A204.1 (cell line): Measurements from ENCODE around the gene ANKRD39.

Experiments
- FAIRE-seq: peaks from 2 replicates; lab custom pipeline; 2012; peaks lifted over from hg19 to GRCh38; lab: Jason Lieb, UNC

ANKRD39 gene

DNA sequence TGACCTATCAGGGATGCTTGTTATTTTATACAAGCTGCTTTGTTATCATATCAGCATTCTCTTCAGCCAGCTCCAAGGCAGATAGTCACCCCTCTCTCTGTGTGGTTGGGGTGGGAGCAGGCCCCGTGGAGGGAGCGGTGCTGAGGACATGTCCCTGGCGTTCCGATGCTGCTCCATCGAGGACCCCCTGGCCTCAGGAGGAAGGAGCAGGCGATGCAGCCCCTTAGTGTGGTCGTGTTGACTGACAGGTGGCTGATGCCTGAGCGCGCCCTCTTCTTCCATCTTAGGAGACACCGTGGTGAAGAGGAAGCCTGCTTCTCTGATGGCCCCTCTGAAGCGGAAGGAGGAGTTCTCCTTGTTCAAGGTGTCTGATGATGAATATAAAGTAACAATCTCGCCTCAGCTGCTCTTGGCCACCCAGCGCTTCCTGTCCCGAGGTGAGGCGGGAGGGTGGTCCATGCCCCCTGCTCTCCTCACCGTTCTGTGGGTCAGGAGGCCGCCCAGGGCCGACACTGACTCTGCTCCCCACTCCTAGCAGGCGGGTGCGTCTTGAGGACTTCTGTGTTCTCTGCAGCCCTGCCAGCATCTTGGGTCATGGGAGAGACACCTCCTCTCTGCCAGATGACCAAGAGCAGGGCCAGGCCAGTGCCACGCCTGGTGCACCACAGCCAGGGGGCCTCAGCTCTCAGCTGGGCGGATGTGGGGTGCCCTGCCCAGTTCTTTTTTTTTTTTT, 31.1 kb downstream of the ANKRD39 start:
- FAIRE-seq, result no peak

- FAIRE-seq, result no peak
Measured at GRCh38 chr2:96825057-96825456, 32.8 kb downstream of the ANKRD39 start.

GRCh38 chr2:96824079-96824870, 33.5 kb downstream of the ANKRD39 start:
- no peak for FAIRE-seq

DNA sequence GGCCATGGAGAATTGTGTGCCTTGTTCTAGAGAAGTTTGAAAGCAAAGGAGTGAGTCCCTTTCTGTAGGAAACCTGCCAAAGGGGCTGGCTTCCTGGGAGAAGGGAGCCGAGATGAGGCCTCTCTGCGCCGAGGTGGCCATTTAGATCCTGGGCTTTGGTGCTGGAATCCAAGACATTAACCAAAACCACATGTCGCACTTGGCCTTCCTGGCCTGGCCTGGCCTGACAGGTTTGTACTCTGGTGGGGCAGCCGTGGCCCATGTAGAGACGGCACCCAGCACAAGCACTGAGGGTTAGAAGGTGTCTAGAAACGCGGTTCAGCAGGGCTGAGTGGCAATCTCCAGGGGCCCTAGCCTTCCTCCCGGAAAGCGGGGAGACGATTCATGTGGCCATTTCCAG, 34.6 kb downstream of the ANKRD39 start:
- no peak for FAIRE-seq

DNA sequence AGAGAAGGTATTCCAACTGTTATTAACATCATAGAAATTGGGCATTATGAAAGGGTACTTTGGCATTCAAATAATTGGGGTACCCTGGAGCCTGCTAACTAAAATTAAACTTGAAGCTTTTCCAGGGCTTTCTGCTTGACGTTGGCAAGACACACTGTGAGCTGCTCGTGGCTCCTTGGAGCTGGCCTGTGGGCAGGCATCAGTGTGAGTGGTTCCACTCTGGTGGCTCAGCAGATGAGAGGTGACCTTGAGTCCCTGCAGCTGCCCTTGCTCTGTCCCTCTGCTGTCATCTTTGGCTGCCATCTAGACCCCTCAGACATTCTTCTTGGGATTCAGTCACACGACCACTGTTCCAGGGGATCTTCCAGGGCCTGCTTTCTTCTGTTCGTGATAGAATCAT, 35.0 kb downstream of the ANKRD39 start:
- FAIRE-seq, result no peak

DNA sequence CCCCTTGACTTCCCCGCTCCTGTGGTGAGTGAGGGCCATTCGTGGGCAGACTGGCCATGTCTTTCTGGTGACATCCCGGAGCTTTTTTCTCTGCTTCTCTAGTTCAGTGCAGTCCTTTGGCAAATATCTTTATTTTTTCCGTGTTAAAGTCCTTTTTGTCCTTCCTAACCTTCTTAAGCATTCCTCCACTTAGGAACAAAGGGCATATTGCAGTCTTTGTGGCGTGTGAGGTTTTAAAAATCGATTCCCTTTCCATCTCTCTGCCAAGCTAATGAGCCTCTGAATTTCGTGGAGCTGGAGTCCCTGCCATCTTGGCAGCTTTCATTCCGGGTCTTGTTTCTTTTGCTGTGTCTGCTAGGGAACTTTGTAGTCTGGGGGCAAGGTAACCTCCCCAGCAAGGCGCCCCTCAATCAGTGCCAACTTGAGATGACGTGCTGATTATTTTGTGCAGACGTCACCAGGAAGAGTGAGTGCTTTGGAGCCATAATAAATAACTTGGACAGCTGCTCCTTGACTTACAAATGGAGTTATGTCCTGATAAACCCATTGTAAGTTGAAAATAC, 36.6 kb downstream of the ANKRD39 start:
- FAIRE-seq, result no peak

GRCh38 chr2:96819876-96820511, 37.8 kb downstream of the ANKRD39 start:
- no peak for FAIRE-seq

- FAIRE-seq, result no peak
Measured at GRCh38 chr2:96819128-96819875, 38.5 kb downstream of the ANKRD39 start.

DNA sequence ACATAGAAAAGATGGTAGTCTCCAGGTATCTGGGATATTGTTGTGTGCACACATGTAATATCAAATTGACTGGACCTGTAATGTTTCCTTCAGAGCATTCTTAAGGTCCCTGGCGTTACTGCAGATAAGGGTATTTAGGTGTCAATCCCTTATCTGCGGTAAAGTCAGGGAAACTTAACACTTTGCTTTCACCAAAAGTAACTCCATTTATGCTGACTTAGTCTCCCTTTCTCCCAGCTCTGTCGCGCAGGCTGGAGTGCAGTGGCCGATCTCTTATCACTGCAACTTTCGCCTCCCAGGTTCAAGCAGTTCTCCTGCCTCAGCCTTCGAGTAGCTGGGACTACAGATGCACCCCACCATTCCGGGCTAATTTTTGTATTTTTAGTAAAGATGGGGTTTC, 39.9 kb downstream of the ANKRD39 start:
- no peak for FAIRE-seq

GRCh38 chr2:96816836-96817702, 40.7 kb downstream of the ANKRD39 start:
- no peak for FAIRE-seq

- FAIRE-seq, result no peak
Measured at GRCh38 chr2:96816127-96816835, 41.5 kb downstream of the ANKRD39 start, which contains the start of gene CNNM3. Gene CNNM3, plus strand, starts transcription at chr2:96816268. Its CDS starts 10 bp downstream, at chr2:96816278.

DNA sequence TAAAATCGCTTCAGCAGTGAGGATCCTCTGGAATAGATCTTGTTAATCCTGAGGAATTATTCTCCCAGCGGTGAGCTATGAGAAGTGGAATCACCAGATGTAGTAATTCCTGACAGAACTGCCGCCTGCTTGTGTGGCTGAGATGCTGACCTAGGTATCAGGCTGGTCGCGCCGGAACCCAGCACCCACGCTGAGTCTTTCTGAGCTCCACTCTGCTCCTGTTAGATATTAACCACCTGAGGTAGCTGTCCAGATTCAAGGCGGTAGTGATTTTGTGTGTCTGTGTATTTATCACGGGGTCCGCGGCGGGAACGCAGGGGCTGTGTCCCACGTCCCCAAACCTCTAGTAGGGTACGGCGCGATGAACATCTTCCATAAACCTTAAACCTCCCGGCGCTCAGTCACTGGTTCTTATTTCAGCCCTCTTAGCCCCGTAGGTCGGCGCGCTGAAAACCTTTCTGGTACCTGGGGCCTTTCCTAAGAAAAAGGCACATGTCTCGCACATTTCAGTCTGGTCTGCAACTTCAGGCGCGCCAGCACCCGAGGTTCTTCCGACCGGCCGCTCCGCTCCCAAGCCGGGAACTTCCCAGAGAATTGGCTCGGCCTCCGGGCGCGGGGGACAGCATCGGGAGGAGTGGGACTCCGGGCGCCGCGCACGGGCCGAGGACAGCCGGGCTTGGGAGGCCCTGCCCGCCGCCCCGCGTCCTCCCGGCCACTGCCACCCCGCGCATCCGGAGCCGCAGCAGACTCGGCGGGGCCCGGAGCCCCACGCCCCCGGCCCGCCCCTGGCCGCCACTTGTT, 42.3 kb downstream of the ANKRD39 start:
- FAIRE-seq, result no peak

- no peak for FAIRE-seq
Measured at GRCh38 chr2:96813656-96814055, 44.2 kb downstream of the ANKRD39 start.

DNA sequence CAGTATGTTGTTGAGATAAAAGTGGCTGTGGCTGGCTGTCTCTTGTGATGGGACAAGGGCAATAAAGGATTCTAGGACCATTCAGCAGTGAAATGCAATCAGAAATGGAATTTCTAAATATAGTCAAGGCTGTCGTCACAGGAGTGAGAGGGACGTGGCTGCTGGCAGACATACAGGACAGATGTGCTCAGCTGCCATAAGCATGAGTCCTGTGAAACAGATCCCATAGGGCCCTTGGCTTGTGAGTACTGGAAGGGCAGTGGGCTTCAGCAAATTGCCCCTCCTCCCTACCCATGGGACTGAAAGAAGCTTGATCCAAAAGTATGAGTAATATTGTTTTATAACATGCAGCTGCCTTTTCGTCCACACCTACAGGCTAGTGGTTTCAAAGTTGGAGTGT, 45.9 kb downstream of the ANKRD39 start:
- FAIRE-seq, result no peak

DNA sequence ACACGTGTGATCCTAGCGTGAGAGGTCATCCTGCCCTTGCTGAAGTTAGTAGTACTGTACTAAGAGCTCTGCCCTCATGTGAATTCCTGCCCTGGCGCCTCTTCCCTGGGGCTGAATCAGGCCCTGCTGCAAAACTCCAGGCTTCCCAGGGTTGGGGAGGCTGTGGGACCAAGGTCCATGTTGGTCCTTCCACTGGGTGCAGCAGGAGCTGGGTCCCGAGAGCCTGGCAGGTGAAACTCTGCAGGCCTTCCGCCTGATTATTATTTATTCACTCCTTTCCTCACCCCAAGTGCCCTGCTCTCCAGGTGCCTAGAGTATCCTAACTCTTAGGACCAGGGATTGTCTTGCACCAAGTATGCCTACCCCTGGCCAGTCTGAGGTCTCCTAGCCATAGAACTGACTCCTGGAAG, 47.0 kb downstream of the ANKRD39 start:
- no peak for FAIRE-seq

DNA sequence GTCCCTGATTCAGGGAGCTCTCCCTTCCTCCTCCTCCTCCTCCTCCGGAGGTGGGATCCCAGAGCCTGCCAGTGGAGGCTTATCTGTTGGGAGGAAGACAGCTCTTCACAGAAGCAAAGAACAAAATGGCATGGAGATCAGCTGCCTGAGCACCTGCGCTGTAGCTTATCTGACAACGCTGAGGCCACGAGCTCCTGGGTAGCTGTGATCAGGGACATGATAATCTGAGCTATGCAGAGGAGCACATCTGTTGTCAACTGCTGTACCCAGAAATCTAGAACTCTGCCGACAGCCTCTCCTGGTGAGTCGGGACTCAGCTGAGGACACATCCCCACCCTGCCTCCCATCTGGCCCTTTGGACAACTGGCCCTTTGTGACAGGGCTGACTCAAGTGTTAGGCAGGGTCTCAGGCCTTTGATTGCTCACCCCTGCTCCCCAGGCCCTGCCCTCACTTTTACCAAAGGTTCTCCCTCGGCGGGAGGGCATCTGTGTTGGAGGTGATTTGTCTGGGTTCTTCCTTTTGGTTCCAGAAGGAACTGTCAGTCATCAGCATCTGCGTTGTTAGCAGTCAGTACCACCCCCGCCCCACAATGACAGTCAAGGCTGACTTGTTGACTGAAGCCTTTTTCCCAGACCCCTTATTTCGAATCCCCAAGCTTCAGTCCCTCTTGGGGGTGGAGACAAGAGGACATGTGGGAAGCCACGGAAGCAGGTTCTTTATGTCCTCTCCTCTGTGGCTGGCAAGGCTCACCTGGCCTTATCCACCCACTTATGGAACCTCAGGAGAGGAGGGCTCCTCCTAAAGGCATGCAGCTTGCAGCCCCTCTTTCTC, 47.6 kb downstream of the ANKRD39 start:
- FAIRE-seq, result no peak

- no peak for FAIRE-seq
Measured at GRCh38 chr2:96809216-96809882, 48.5 kb downstream of the ANKRD39 start.
